ENCODE results near the gene CPEB4. TPM values are rescaled to one million over a fixed set of nuclear protein-coding genes. Genes with fewer than 3 reads are reported as not detected.

The CPEB4 gene
- total and polyA plus RNA-seq, 10 of the 15 experiments (the other 5 are each of a cell fraction or from before 2014, with no cell fraction given), result 6.9 to 33.1 (median 20.4) TPM

- CTCF ChIA-PET, result interaction anchor here (0.8 kb wide), 1 partner anchor 44 kb away, joined by 3 read pairs; no protein-coding TSS in a partner anchor
Measured at GRCh38 chr5:173875189-173875588, 13.0 kb upstream of the CPEB4 start.

More at GRCh38 chr5:173875189-173875588, 13.0 kb upstream of the CPEB4 start:
- Histone ChIP-seq H3K4me3 (no peak overlapping the region), H3K79me2 (ENCODE audit: control insufficient read depth, insufficient read depth, low read length) (no peaks in the 10 kb centered on the region), H3K4me1 (ENCODE audit: control insufficient read depth, insufficient read depth, low read length) (no peaks in the 10 kb centered on the region), H3K36me3 (ENCODE audit: control insufficient read depth in 2 of 2, insufficient read depth in 2 of 2, low read length in 1 of 2) (no peaks in the 10 kb centered on the region), H3K9me3 (replicated peaks; ENCODE audit: control insufficient read depth, insufficient read depth, low read length) (no peaks in the 10 kb centered on the region), H2AFZ (ENCODE audit: control insufficient read depth, low read depth, low read length) (no peak overlapping the region), H3K9ac (ENCODE audit: control insufficient read depth, insufficient read depth, low read length) (no peak overlapping the region), H3K27ac (ENCODE audit: control insufficient read depth, insufficient read depth) (no peak overlapping the region), H3K4me2 (ENCODE audit: control insufficient read depth, insufficient read depth) (no peak overlapping the region), H3K27me3 (replicated peaks in 1 of 2; ENCODE audit: control insufficient read depth in 2 of 2, insufficient read depth in 2 of 2, low read length in 1 of 2) (no peaks in the 10 kb centered on the region), H4K20me1 (ENCODE audit: control insufficient read depth, insufficient read depth) (no peaks in the 10 kb centered on the region)
- TF ChIP-seq SRF (IDR thresholded peaks at IDR 0.05; ENCODE audit: low read depth in 2 of 2, low read length in 2 of 2) (no peak), TARDBP (IDR thresholded peaks at IDR 0.05; ENCODE audit: borderline replicate concordance) (no peak), NR2F1 (conservative IDR thresholded peaks at IDR 0.05) (no peak), RELA (IDR thresholded peaks at IDR 0.05; ENCODE audit: borderline replicate concordance, partially characterized antibody) (no peak), JUNB (IDR thresholded peaks at IDR 0.05) (no peak), RAD21 (IDR thresholded peaks at IDR 0.05; ENCODE audit: insufficient read depth, low read depth, low read length) (no peak), SP1 (IDR thresholded peaks at IDR 0.05; ENCODE audit: low read depth, low read length) (no peak), LARP7 (IDR thresholded peaks at IDR 0.05) (no peak), KDM1A (IDR thresholded peaks at IDR 0.05; ENCODE audit: borderline replicate concordance) (no peak), CBFB (IDR thresholded peaks at IDR 0.05; ENCODE audit: low read depth) (no peak), JUND (IDR thresholded peaks at IDR 0.05; ENCODE audit: low read depth, low read length) (no peak), ZNF384 (IDR thresholded peaks at IDR 0.05; ENCODE audit: borderline replicate concordance, low read depth, low read length) (no peak), CHD1 (IDR thresholded peaks at IDR 0.05; ENCODE audit: low read depth, low read length) (no peak), MEF2B (IDR thresholded peaks at IDR 0.05; ENCODE audit: partially characterized antibody, poor library complexity, severe bottlenecking) (no peak)
- TF ChIP-seq, protein P1, sequence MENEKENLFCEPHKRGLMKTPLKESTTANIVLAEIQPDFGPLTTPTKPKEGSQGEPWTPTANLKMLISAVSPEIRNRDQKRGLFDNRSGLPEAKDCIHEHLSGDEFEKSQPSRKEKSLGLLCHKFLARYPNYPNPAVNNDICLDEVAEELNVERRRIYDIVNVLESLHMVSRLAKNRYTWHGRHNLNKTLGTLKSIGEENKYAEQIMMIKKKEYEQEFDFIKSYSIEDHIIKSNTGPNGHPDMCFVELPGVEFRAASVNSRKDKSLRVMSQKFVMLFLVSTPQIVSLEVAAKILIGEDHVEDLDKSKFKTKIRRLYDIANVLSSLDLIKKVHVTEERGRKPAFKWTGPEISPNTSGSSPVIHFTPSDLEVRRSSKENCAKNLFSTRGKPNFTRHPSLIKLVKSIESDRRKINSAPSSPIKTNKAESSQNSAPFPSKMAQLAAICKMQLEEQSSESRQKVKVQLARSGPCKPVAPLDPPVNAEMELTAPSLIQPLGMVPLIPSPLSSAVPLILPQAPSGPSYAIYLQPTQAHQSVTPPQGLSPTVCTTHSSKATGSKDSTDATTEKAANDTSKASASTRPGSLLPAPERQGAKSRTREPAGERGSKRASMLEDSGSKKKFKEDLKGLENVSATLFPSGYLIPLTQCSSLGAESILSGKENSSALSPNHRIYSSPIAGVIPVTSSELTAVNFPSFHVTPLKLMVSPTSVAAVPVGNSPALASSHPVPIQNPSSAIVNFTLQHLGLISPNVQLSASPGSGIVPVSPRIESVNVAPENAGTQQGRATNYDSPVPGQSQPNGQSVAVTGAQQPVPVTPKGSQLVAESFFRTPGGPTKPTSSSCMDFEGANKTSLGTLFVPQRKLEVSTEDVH (IDR thresholded peaks at IDR 0.05; ENCODE audit: low read depth, partially characterized antibody), result no peak
- TF ChIP-seq, protein P2, sequence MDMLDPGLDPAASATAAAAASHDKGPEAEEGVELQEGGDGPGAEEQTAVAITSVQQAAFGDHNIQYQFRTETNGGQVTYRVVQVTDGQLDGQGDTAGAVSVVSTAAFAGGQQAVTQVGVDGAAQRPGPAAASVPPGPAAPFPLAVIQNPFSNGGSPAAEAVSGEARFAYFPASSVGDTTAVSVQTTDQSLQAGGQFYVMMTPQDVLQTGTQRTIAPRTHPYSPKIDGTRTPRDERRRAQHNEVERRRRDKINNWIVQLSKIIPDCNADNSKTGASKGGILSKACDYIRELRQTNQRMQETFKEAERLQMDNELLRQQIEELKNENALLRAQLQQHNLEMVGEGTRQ (IDR thresholded peaks at IDR 0.05; ENCODE audit: borderline replicate concordance, low read depth, low read length), result no peak
- TF ChIP-seq, protein P3, sequence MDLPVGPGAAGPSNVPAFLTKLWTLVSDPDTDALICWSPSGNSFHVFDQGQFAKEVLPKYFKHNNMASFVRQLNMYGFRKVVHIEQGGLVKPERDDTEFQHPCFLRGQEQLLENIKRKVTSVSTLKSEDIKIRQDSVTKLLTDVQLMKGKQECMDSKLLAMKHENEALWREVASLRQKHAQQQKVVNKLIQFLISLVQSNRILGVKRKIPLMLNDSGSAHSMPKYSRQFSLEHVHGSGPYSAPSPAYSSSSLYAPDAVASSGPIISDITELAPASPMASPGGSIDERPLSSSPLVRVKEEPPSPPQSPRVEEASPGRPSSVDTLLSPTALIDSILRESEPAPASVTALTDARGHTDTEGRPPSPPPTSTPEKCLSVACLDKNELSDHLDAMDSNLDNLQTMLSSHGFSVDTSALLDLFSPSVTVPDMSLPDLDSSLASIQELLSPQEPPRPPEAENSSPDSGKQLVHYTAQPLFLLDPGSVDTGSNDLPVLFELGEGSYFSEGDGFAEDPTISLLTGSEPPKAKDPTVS (IDR thresholded peaks at IDR 0.05; ENCODE audit: low read depth, low read length), result no peak
- TF ChIP-seq, protein P4, sequence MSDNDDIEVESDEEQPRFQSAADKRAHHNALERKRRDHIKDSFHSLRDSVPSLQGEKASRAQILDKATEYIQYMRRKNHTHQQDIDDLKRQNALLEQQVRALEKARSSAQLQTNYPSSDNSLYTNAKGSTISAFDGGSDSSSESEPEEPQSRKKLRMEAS (IDR thresholded peaks at IDR 0.05; ENCODE audit: low read depth, low read length), result no peak
- WGBS (ENCODE audit: insufficient coverage, insufficient replicate concordance, low lambda C conversion rate, missing lambda C conversion rate), result 38% methylated on average over 1 of the region's 1 CpG
- ChIA-PET POLR2A (interaction anchor here (0.9 kb wide), 1 partner anchor 9 kb away, joined by 3 read pairs; no protein-coding TSS in a partner anchor), RAD21 (ENCODE audit: unreplicated experiment) (no interaction called here), SMC1A (ENCODE audit: uncharacterized antibody, unreplicated experiment) (interaction anchor here (13.4 kb wide), 1 partner anchor 48 kb away, joined by 283 read pairs; no protein-coding TSS in a partner anchor)
- ATAC-seq (no peak), DNase-seq (ENCODE audit: low read depth, low spot score) (no peak), FAIRE-seq (no peak)
- in situ Hi-C loops (cut with MboI), result no loop called here
- intact Hi-C loops (cut with micrococcal nuclease; ENCODE audit: unreplicated experiment), result no loop called here
- no TSS peak for BruUV-seq (replicated peaks)
